ENCODE results near the gene KLF13. TPM values are rescaled to one million over a fixed set of nuclear protein-coding genes. Genes with fewer than 3 reads are reported as not detected.

Gene KLF13
- polyA plus RNA-seq, 2 of the 4 experiments (the other 2 are of a cell fraction), result 53.5 TPM

GRCh38 chr15:31359702-31360111 lies 33.1 kb downstream of the KLF13 start:
- no peaks in the 10 kb centered on the region for H3K9me3 ChIP-seq
- DNase-seq (ENCODE audit: low read depth in 1 of 2, low spot score in 1 of 2), result no peak
- H3K4me2 ChIP-seq, result no peak overlapping the region
- 82% methylated on average over 7 of the region's 7 CpGs for WGBS (ENCODE audit: missing lambda C conversion rate)
- H3K4me3 ChIP-seq, result no peak overlapping the region
- TF ChIP-seq HOXB5 (CRISPR knock-in tag; IDR thresholded peaks at IDR 0.05) (no peak), NR3C1 (IDR thresholded peaks at IDR 0.05) (no peak), NPAS2 (CRISPR knock-in tag; IDR thresholded peaks at IDR 0.05; ENCODE audit: borderline replicate concordance) (no peak), CEBPB (IDR thresholded peaks at IDR 0.05) (no peak), HDAC2 (IDR thresholded peaks at IDR 0.05) (no peak), POLR2AphosphoS2 (conservative IDR thresholded peaks at IDR 0.05; ENCODE audit: low read length) (no peak), CHD2 (IDR thresholded peaks at IDR 0.05; ENCODE audit: low read length, partially characterized antibody) (no peak), JUNB (IDR thresholded peaks at IDR 0.05) (no peak), ZFP36 (IDR thresholded peaks at IDR 0.05; ENCODE audit: borderline replicate concordance, partially characterized antibody) (no peak), CHD4 (IDR thresholded peaks at IDR 0.05; ENCODE audit: borderline replicate concordance) (no peak), RCOR1 (IDR thresholded peaks at IDR 0.05; ENCODE audit: low read depth, low read length) (no peak), ESRRA (IDR thresholded peaks at IDR 0.05; ENCODE audit: borderline replicate concordance, low read length) (no peak), EHMT2 (IDR thresholded peaks at IDR 0.05; ENCODE audit: low read depth) (no peak), PHF8 (IDR thresholded peaks at IDR 0.05; ENCODE audit: borderline replicate concordance, low read depth) (no peak), GATA3 (IDR thresholded peaks at IDR 0.05; ENCODE audit: borderline replicate concordance) (no peak), MAFK (IDR thresholded peaks at IDR 0.05; ENCODE audit: partially characterized antibody) (no peak), POLR2A (IDR thresholded peaks at IDR 0.05; ENCODE audit: low read length) (no peak), USF2 (IDR thresholded peaks at IDR 0.05) (no peak), HOXB13 (CRISPR knock-in tag; IDR thresholded peaks at IDR 0.05; ENCODE audit: low read depth) (no peak)
- CTCF ChIA-PET, result interaction anchor here (1.1 to 2.8 kb wide), 6 partner anchors 10 to 127 kb away, joined by 3 to 9 read pairs (median 4); no protein-coding TSS in a partner anchor
- ATAC-seq, result no peak
- POLR2A ChIA-PET, result no interaction called here
- no peak for FAIRE-seq
- H3K4me1 ChIP-seq, result peaks cover 14% of the 10 kb centered on the region; the same call in 2 of the 3 replicates
- no peak overlapping the region for H3K27ac ChIP-seq

- Histone ChIP-seq H3K4me1 (peaks cover 14% of the 10 kb centered on the region; the same call in 2 of the 3 replicates), H3K4me3 (no peak overlapping the region), H3K27ac (no peak overlapping the region), H3K4me2 (no peak overlapping the region), H3K9me3 (no peaks in the 10 kb centered on the region)
- no peak for DNase-seq (ENCODE audit: low read depth in 1 of 2, low spot score in 1 of 2)
- 93% methylated on average over 8 of the region's 8 CpGs for WGBS (ENCODE audit: missing lambda C conversion rate)
- CTCF ChIA-PET, result interaction anchor here (1.1 to 2.8 kb wide), 5 partner anchors 12 to 127 kb away, joined by 3 to 9 read pairs (median 4); no protein-coding TSS in a partner anchor
- TF ChIP-seq SMC3 (IDR thresholded peaks at IDR 0.05), result no peak
- FAIRE-seq, result no peak
- POLR2A ChIA-PET, result no interaction called here
- ATAC-seq, result no peak
These were observed 33.5 kb downstream of the KLF13 start for GRCh38 chr15:31360158-31360561.

- FAIRE-seq (no peak), ATAC-seq (peak in 1 of 2 experiments; percentile 11; a peak in 1 of 6 replicates), DNase-seq (ENCODE audit: low read depth in 1 of 2, low spot score in 1 of 2) (no peak)
- POLR2A ChIA-PET, result no interaction called here
- Histone ChIP-seq H3K9me3 (no peaks in the 10 kb centered on the region), H3K4me2 (no peak overlapping the region), H3K27ac (peak overlapping the region in 1 of 2 experiments; percentile 2; a peak in 2 of 6 replicates), H3K4me1 (peaks cover 14% of the 10 kb centered on the region; the same call in 2 of the 3 replicates), H3K4me3 (no peak overlapping the region)
- CTCF ChIA-PET, result interaction anchor here (1.5 to 2.8 kb wide), 3 partner anchors 11 to 126 kb away, joined by 3 to 9 read pairs (median 5); no protein-coding TSS in a partner anchor
- 77% methylated on average over 13 of the region's 17 CpGs for WGBS (ENCODE audit: missing lambda C conversion rate)
- TF ChIP-seq MYC (IDR thresholded peaks at IDR 0.05; ENCODE audit: borderline replicate concordance, low read length), result no peak
- no peak for TF ChIP-seq HMGXB4 (CRISPR knock-in tag; IDR thresholded peaks at IDR 0.05; ENCODE audit: borderline replicate concordance)
- no peak for TF ChIP-seq HEYL (CRISPR knock-in tag; IDR thresholded peaks at IDR 0.05)
- TF ChIP-seq EHMT2 (IDR thresholded peaks at IDR 0.05; ENCODE audit: low read depth), result no peak
- TF ChIP-seq CEBPB (IDR thresholded peaks at IDR 0.05), result no peak
- TF ChIP-seq PBX3 (IDR thresholded peaks at IDR 0.05), result no peak
- TF ChIP-seq EP300 (IDR thresholded peaks at IDR 0.05), result no peak
- TF ChIP-seq TP53 (CRISPR knock-in tag; IDR thresholded peaks at IDR 0.05), result no peak
- TF ChIP-seq ZFP36 (IDR thresholded peaks at IDR 0.05; ENCODE audit: borderline replicate concordance, partially characterized antibody), result no peak
- no peak for TF ChIP-seq FOSB (CRISPR knock-in tag; IDR thresholded peaks at IDR 0.05)
- no peak for TF ChIP-seq SMC3 (IDR thresholded peaks at IDR 0.05)
- no peak for TF ChIP-seq BCL3 (IDR thresholded peaks at IDR 0.05)
- TF ChIP-seq CHD2 (IDR thresholded peaks at IDR 0.05; ENCODE audit: low read length, partially characterized antibody), result no peak
- no peak for TF ChIP-seq HES2 (IDR thresholded peaks at IDR 0.05)
These were observed 34.5 kb downstream of the KLF13 start for GRCh38 chr15:31360843-31361763.

Data from A549 (cell line).